ENCODE data around the gene FZD7. TPM values are rescaled to one million over a fixed set of nuclear protein-coding genes. Genes with fewer than 3 reads are reported as not detected.

Gene FZD7
- total and polyA plus RNA-seq, 10 of the 15 experiments (the other 5 are each of a cell fraction or from before 2014, with no cell fraction given), result 0.24 to 2.4 (median 0.75) TPM

DNA sequence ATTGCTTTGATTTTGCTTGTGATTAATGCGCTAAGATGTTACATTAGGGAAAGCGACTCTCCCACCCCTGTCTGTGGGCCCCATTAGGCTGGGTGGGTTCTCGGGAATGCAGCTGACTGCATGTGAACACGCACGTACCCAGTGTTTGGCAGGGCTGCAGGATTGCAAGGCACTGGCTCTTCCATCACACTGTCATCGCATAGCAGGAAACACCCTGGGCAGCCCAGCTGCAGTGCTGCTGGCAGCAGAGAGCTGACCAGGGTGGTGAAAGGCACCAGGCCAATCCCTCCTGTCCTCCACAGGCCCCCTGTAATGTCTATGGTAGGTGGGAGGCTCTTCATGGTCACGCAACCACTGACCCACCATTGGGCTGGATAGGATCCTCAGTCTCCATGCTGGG lies 34.4 kb upstream of the FZD7 start:
- POLR2A ChIA-PET, result no interaction called here
- TF ChIP-seq, protein P1, sequence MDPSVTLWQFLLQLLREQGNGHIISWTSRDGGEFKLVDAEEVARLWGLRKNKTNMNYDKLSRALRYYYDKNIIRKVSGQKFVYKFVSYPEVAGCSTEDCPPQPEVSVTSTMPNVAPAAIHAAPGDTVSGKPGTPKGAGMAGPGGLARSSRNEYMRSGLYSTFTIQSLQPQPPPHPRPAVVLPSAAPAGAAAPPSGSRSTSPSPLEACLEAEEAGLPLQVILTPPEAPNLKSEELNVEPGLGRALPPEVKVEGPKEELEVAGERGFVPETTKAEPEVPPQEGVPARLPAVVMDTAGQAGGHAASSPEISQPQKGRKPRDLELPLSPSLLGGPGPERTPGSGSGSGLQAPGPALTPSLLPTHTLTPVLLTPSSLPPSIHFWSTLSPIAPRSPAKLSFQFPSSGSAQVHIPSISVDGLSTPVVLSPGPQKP (IDR thresholded peaks at IDR 0.05; ENCODE audit: low read depth, low read length), result no peak
- TF ChIP-seq CHD2 (IDR thresholded peaks at IDR 0.05; ENCODE audit: borderline replicate concordance, low read depth, low read length) (no peak), ZNF24 (IDR thresholded peaks at IDR 0.05) (no peak), MEF2B (IDR thresholded peaks at IDR 0.05; ENCODE audit: partially characterized antibody, poor library complexity, severe bottlenecking) (no peak), ZNF384 (IDR thresholded peaks at IDR 0.05; ENCODE audit: borderline replicate concordance, low read depth, low read length) (no peak), BRCA1 (IDR thresholded peaks at IDR 0.05; ENCODE audit: low read depth, low read length) (no peak), CREM (IDR thresholded peaks at IDR 0.05; ENCODE audit: low read depth) (no peak), SREBF2 (IDR thresholded peaks at IDR 0.05; ENCODE audit: low read length) (no peak), SUZ12 (IDR thresholded peaks at IDR 0.05; ENCODE audit: unreplicated experiment) (no peak), TCF3 (IDR thresholded peaks at IDR 0.05; ENCODE audit: borderline replicate concordance, insufficient read depth, low read depth, low read length) (no peak), PAX5 (IDR thresholded peaks at IDR 0.05; ENCODE audit: borderline replicate concordance, low read depth, low read length) (no peak)
- TF ChIP-seq, protein P2, sequence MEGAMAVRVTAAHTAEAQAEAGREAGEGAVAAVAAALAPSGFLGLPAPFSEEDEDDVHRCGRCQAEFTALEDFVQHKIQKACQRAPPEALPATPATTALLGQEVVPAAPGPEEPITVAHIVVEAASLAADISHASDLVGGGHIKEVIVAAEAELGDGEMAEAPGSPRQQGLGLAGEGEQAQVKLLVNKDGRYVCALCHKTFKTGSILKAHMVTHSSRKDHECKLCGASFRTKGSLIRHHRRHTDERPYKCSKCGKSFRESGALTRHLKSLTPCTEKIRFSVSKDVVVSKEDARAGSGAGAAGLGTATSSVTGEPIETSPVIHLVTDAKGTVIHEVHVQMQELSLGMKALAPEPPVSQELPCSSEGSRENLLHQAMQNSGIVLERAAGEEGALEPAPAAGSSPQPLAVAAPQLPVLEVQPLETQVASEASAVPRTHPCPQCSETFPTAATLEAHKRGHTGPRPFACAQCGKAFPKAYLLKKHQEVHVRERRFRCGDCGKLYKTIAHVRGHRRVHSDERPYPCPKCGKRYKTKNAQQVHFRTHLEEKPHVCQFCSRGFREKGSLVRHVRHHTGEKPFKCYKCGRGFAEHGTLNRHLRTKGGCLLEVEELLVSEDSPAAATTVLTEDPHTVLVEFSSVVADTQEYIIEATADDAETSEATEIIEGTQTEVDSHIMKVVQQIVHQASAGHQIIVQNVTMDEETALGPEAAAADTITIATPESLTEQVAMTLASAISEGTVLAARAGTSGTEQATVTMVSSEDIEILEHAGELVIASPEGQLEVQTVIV (IDR thresholded peaks at IDR 0.05; ENCODE audit: borderline replicate concordance, partially characterized antibody), result no peak
- TF ChIP-seq, protein P3, sequence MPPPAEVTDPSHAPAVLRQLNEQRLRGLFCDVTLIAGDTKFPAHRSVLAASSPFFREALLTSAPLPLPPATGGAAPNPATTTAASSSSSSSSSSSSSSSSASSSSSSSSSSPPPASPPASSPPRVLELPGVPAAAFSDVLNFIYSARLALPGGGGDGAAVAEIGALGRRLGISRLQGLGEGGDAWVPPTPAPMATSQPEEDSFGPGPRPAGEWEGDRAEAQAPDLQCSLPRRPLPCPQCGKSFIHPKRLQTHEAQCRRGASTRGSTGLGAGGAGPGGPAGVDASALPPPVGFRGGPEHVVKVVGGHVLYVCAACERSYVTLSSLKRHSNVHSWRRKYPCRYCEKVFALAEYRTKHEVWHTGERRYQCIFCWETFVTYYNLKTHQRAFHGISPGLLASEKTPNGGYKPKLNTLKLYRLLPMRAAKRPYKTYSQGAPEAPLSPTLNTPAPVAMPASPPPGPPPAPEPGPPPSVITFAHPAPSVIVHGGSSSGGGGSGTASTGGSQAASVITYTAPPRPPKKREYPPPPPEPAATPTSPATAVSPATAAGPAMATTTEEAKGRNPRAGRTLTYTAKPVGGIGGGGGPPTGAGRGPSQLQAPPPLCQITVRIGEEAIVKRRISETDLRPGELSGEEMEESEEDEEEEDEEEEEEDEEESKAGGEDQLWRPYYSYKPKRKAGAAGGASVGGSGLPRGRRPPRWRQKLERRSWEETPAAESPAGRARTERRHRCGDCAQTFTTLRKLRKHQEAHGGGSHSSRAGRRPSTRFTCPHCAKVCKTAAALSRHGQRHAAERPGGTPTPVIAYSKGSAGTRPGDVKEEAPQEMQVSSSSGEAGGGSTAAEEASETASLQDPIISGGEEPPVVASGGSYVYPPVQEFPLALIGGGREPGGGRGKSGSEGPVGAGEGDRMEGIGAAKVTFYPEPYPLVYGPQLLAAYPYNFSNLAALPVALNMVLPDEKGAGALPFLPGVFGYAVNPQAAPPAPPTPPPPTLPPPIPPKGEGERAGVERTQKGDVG (CRISPR knock-in tag; IDR thresholded peaks at IDR 0.05), result no peak
- TF ChIP-seq, protein P4, sequence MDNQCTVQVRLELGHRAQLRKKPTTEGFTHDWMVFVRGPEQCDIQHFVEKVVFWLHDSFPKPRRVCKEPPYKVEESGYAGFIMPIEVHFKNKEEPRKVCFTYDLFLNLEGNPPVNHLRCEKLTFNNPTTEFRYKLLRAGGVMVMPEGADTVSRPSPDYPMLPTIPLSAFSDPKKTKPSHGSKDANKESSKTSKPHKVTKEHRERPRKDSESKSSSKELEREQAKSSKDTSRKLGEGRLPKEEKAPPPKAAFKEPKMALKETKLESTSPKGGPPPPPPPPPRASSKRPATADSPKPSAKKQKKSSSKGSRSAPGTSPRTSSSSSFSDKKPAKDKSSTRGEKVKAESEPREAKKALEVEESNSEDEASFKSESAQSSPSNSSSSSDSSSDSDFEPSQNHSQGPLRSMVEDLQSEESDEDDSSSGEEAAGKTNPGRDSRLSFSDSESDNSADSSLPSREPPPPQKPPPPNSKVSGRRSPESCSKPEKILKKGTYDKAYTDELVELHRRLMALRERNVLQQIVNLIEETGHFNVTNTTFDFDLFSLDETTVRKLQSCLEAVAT (IDR thresholded peaks at IDR 0.05), result no peak

More for the DNA sequence above, 34.4 kb upstream of the FZD7 start:
- H3K4me3 ChIP-seq, result no peak overlapping the region
- in situ Hi-C loops (cut with MboI), result no loop called here
- no peaks in the 10 kb centered on the region for H3K9me3 ChIP-seq (replicated peaks; ENCODE audit: control insufficient read depth, insufficient read depth, low read length)
- H2AFZ ChIP-seq (ENCODE audit: control insufficient read depth, low read depth, low read length), result no peak overlapping the region
- CTCF ChIA-PET, result no interaction called here
- WGBS (ENCODE audit: insufficient coverage, insufficient replicate concordance, low lambda C conversion rate, missing lambda C conversion rate), result 81% methylated on average over 7 of the region's 7 CpGs
- H3K9ac ChIP-seq (ENCODE audit: control insufficient read depth, insufficient read depth, low read length), result no peak overlapping the region
- RAD21 ChIA-PET (ENCODE audit: unreplicated experiment), result interaction anchor here (1.0 kb wide), 1 partner anchor 139 kb away, joined by 3 read pairs; no protein-coding TSS in a partner anchor
- no peak for FAIRE-seq
- SMC1A ChIA-PET (ENCODE audit: uncharacterized antibody, unreplicated experiment), result interaction anchor here (1.6 kb wide), 1 partner anchor 42 kb away, joined by 3 read pairs; no protein-coding TSS in a partner anchor
- no peak overlapping the region for H3K4me2 ChIP-seq (ENCODE audit: control insufficient read depth, insufficient read depth)
- H3K36me3 ChIP-seq (ENCODE audit: control insufficient read depth in 2 of 2, insufficient read depth in 2 of 2, low read length in 1 of 2), result no peaks in the 10 kb centered on the region
- ATAC-seq, result no peak
- DNase-seq (ENCODE audit: low read depth, low spot score), result no peak
- no TSS peak for BruUV-seq (replicated peaks)
- H4K20me1 ChIP-seq (ENCODE audit: control insufficient read depth, insufficient read depth), result no peaks in the 10 kb centered on the region
- H3K27me3 ChIP-seq (replicated peaks in 1 of 2; ENCODE audit: control insufficient read depth in 2 of 2, insufficient read depth in 2 of 2, low read length in 1 of 2), result no peaks in the 10 kb centered on the region
- intact Hi-C loops (cut with micrococcal nuclease; ENCODE audit: unreplicated experiment), result no loop called here
- H3K79me2 ChIP-seq (ENCODE audit: control insufficient read depth, insufficient read depth, low read length), result no peaks in the 10 kb centered on the region
- H3K4me1 ChIP-seq (ENCODE audit: control insufficient read depth, insufficient read depth, low read length), result peaks cover 8% of the 10 kb centered on the region
- H3K27ac ChIP-seq (ENCODE audit: control insufficient read depth, insufficient read depth), result no peak overlapping the region

All from GM12878 (cell line).